ENCODE results near the gene CDYL2. TPM values are rescaled to one million over a fixed set of nuclear protein-coding genes. Genes with fewer than 3 reads are reported as not detected.

The CDYL2 gene
- total and polyA plus RNA-seq, 4 experiments from 2014 or later: 0.91 to 42.4 (median 20.0) TPM

GRCh38 chr16:80594756-80595155, 209.6 kb downstream of the CDYL2 start:
- H3K4me1 ChIP-seq (ENCODE audit: insufficient read depth, low read length): peaks cover 18% of the 10 kb centered on the region
- no peaks in the 10 kb centered on the region for H3K27me3 ChIP-seq (ENCODE audit: insufficient read depth, low read length)
- peaks cover 0 to 18% of the 10 kb centered on the region in 2 donors for H3K36me3 Mint-ChIP-seq
- no peak overlapping the region for H3K4me3 ChIP-seq (ENCODE audit: low read length in 2 of 2)
- no peaks in the 10 kb centered on the region for H3K36me3 ChIP-seq (ENCODE audit: insufficient read depth, low read length)
- DNase-seq: no peak
- H3K4me3 Mint-ChIP-seq: no peak overlapping the region
- CTCF ChIA-PET (ENCODE audit: partially characterized antibody): no interaction called here
- peaks cover 0 to 11% (median 4%) of the 10 kb centered on the region in 8 donors for H3K9me3 Mint-ChIP-seq
- peak overlapping the region in 1 of 7 donors; percentile 49 for H3K27ac Mint-ChIP-seq
- no peaks in the 10 kb centered on the region for H3K9me3 ChIP-seq (ENCODE audit: control insufficient read depth in 1 of 2, low read length in 2 of 2)
- H3K27ac ChIP-seq (ENCODE audit: low read depth, low read length): no peak overlapping the region
- peaks cover 6 to 7% of the 10 kb centered on the region in 2 donors for H3K27me3 Mint-ChIP-seq
- POLR2A ChIA-PET (ENCODE audit: partially characterized antibody): no interaction called here
- H3K4me1 Mint-ChIP-seq: peaks cover 16 to 26% (median 18%) of the 10 kb centered on the region in 4 donors
- intact Hi-C loops (cut with micrococcal nuclease): no loop called here

- Mint-ChIP-seq H3K36me3 (peaks cover 0 to 15% of the 10 kb centered on the region in 2 donors), H3K27me3 (peaks cover 9 to 11% of the 10 kb centered on the region in 2 donors)
- POLR2A ChIA-PET (ENCODE audit: partially characterized antibody): interaction anchor here (1.5 kb wide), 1 partner anchor 28 kb away, joined by 10 read pairs; no protein-coding TSS in a partner anchor
These were observed 212.1 kb downstream of the CDYL2 start for GRCh38 chr16:80592273-80592672.

GRCh38 chr16:80591071-80591915, 213.1 kb downstream of the CDYL2 start:
- CTCF ChIA-PET (ENCODE audit: partially characterized antibody): interaction anchor here (0.7 to 1.2 kb wide), 5 partner anchors 9 to 67 kb away, joined by 3 to 4 read pairs (median 3); no protein-coding TSS in a partner anchor
- Mint-ChIP-seq H3K27ac (peak overlapping the region in 6 of 7 donors; percentile 3 to 74 (median 66)), H3K36me3 (peaks cover 0 to 7% of the 10 kb centered on the region in 2 donors), H3K4me1 (peaks cover 20 to 37% (median 28%) of the 10 kb centered on the region in 4 donors), H3K9me3 (peaks cover 0 to 10% (median 1%) of the 10 kb centered on the region in 8 donors), H3K27me3 (peaks cover 9 to 17% of the 10 kb centered on the region in 2 donors), H3K4me3 (peak overlapping the region; percentile 3 to 82 (median 54))
- Histone ChIP-seq H3K9me3 (ENCODE audit: control insufficient read depth in 1 of 2, low read length in 2 of 2) (no peaks in the 10 kb centered on the region), H3K27ac (ENCODE audit: low read depth, low read length) (no peak overlapping the region), H3K4me1 (ENCODE audit: insufficient read depth, low read length) (peaks cover 22% of the 10 kb centered on the region), H3K36me3 (ENCODE audit: insufficient read depth, low read length) (no peaks in the 10 kb centered on the region), H3K4me3 (ENCODE audit: low read length in 2 of 2) (peak overlapping the region in 1 of 2 donors; percentile 7), H3K27me3 (ENCODE audit: insufficient read depth, low read length) (no peaks in the 10 kb centered on the region)
- DNase-seq: peak; percentile 66 to 82 (median 78)
- POLR2A ChIA-PET (ENCODE audit: partially characterized antibody): interaction anchor here (0.9 to 1.5 kb wide), 7 partner anchors 11 to 216 kb away, joined by 3 to 37 read pairs (median 4); no protein-coding TSS in a partner anchor
- intact Hi-C loops (cut with micrococcal nuclease): loop anchor here (1.0 to 2.0 kb wide), 3 partner anchors 11 to 51 kb away; partner anchors contain the start of gene DYNLRB2

More at GRCh38 chr16:80592273-80592672, 212.1 kb downstream of the CDYL2 start:
- Mint-ChIP-seq H3K4me1 (peaks cover 16 to 31% (median 22%) of the 10 kb centered on the region in 4 donors), H3K4me3 (peak overlapping the region in 5 of 8 donors; percentile 14 to 55 (median 40)), H3K9me3 (peaks cover 0 to 12% (median 4%) of the 10 kb centered on the region in 8 donors), H3K27ac (no peak overlapping the region)
- H3K4me3 ChIP-seq (ENCODE audit: low read length in 2 of 2): no peak overlapping the region
- no peaks in the 10 kb centered on the region for H3K9me3 ChIP-seq (ENCODE audit: control insufficient read depth in 1 of 2, low read length in 2 of 2)
- intact Hi-C loops (cut with micrococcal nuclease): no loop called here
- peaks cover 18% of the 10 kb centered on the region for H3K4me1 ChIP-seq (ENCODE audit: insufficient read depth, low read length)
- H3K36me3 ChIP-seq (ENCODE audit: insufficient read depth, low read length): no peaks in the 10 kb centered on the region
- DNase-seq: no peak
- no peak overlapping the region for H3K27ac ChIP-seq (ENCODE audit: low read depth, low read length)
- H3K27me3 ChIP-seq (ENCODE audit: insufficient read depth, low read length): no peaks in the 10 kb centered on the region
- CTCF ChIA-PET (ENCODE audit: partially characterized antibody): no interaction called here

GRCh38 chr16:80587071-80587470, 217.3 kb downstream of the CDYL2 start:
- ChIA-PET CTCF (ENCODE audit: partially characterized antibody) (interaction anchor here (1.3 kb wide), 1 partner anchor 60 kb away, joined by 4 read pairs; no protein-coding TSS in a partner anchor), POLR2A (ENCODE audit: partially characterized antibody) (no interaction called here)
- Mint-ChIP-seq H3K27ac (no peak overlapping the region), H3K36me3 (no peaks in the 10 kb centered on the region), H3K9me3 (peaks cover 0 to 6% (median 0%) of the 10 kb centered on the region in 8 donors), H3K4me1 (peaks cover 26 to 61% (median 40%) of the 10 kb centered on the region in 4 donors), H3K4me3 (no peak overlapping the region), H3K27me3 (peaks cover 6 to 16% of the 10 kb centered on the region in 2 donors)
- Histone ChIP-seq H3K4me1 (ENCODE audit: insufficient read depth, low read length) (peaks cover 29% of the 10 kb centered on the region), H3K9me3 (ENCODE audit: control insufficient read depth in 1 of 2, low read length in 2 of 2) (no peaks in the 10 kb centered on the region), H3K27me3 (ENCODE audit: insufficient read depth, low read length) (no peaks in the 10 kb centered on the region), H3K36me3 (ENCODE audit: insufficient read depth, low read length) (no peaks in the 10 kb centered on the region), H3K4me3 (ENCODE audit: low read length in 2 of 2) (no peak overlapping the region), H3K27ac (ENCODE audit: low read depth, low read length) (no peak overlapping the region)
- intact Hi-C loops (cut with micrococcal nuclease): loop anchor here (10.0 kb wide), 1 partner anchor 158 kb away; no protein-coding TSS in a partner anchor
- DNase-seq: no peak

GRCh38 chr16:80586476-80586875, 217.9 kb downstream of the CDYL2 start:
- H3K9me3 ChIP-seq (ENCODE audit: control insufficient read depth in 1 of 2, low read length in 2 of 2): no peaks in the 10 kb centered on the region
- DNase-seq: no peak
- no peak overlapping the region for H3K27ac Mint-ChIP-seq
- H3K4me1 ChIP-seq (ENCODE audit: insufficient read depth, low read length): peaks cover 28% of the 10 kb centered on the region
- no peak overlapping the region for H3K4me3 ChIP-seq (ENCODE audit: low read length in 2 of 2)
- intact Hi-C loops (cut with micrococcal nuclease): loop anchor here (10.0 kb wide), 1 partner anchor 158 kb away; no protein-coding TSS in a partner anchor
- no peaks in the 10 kb centered on the region for H3K27me3 ChIP-seq (ENCODE audit: insufficient read depth, low read length)
- H3K27ac ChIP-seq (ENCODE audit: low read depth, low read length): no peak overlapping the region
- no peaks in the 10 kb centered on the region for H3K36me3 ChIP-seq (ENCODE audit: insufficient read depth, low read length)
- peaks cover 23 to 61% (median 37%) of the 10 kb centered on the region in 4 donors for H3K4me1 Mint-ChIP-seq
- H3K27me3 Mint-ChIP-seq: peaks cover 6 to 16% of the 10 kb centered on the region in 2 donors
- peak overlapping the region in 2 of 8 donors; percentile 6 to 33 for H3K4me3 Mint-ChIP-seq
- ChIA-PET POLR2A (ENCODE audit: partially characterized antibody) (no interaction called here), CTCF (ENCODE audit: partially characterized antibody) (interaction anchor here (1.3 kb wide), 1 partner anchor 60 kb away, joined by 4 read pairs; no protein-coding TSS in a partner anchor)
- peaks cover 0 to 6% (median 0%) of the 10 kb centered on the region in 8 donors for H3K9me3 Mint-ChIP-seq
- H3K36me3 Mint-ChIP-seq: no peaks in the 10 kb centered on the region

GRCh38 chr16:80585764-80586163, 218.6 kb downstream of the CDYL2 start:
- H3K9me3 ChIP-seq (ENCODE audit: control insufficient read depth in 1 of 2, low read length in 2 of 2): no peaks in the 10 kb centered on the region

More at GRCh38 chr16:80585764-80586163, 218.6 kb downstream of the CDYL2 start:
- H3K4me3 ChIP-seq (ENCODE audit: low read length in 2 of 2): no peak overlapping the region
- H3K9me3 Mint-ChIP-seq: peaks cover 0 to 6% (median 0%) of the 10 kb centered on the region in 8 donors
- peak overlapping the region in 4 of 8 donors; percentile 7 to 67 (median 22) for H3K4me3 Mint-ChIP-seq
- peaks cover 28% of the 10 kb centered on the region for H3K4me1 ChIP-seq (ENCODE audit: insufficient read depth, low read length)
- CTCF ChIA-PET (ENCODE audit: partially characterized antibody): no interaction called here
- H3K36me3 Mint-ChIP-seq: no peaks in the 10 kb centered on the region
- intact Hi-C loops (cut with micrococcal nuclease): loop anchor here (10.0 kb wide), 1 partner anchor 159 kb away; no protein-coding TSS in a partner anchor
- DNase-seq: peak in 1 of 5 donors; percentile 2
- H3K27ac Mint-ChIP-seq: no peak overlapping the region
- H3K27me3 Mint-ChIP-seq: peaks cover 3 to 11% of the 10 kb centered on the region in 2 donors
- H3K4me1 Mint-ChIP-seq: peaks cover 23 to 61% (median 37%) of the 10 kb centered on the region in 4 donors
- no peak overlapping the region for H3K27ac ChIP-seq (ENCODE audit: low read depth, low read length)
- POLR2A ChIA-PET (ENCODE audit: partially characterized antibody): no interaction called here
- H3K27me3 ChIP-seq (ENCODE audit: insufficient read depth, low read length): no peaks in the 10 kb centered on the region
- no peaks in the 10 kb centered on the region for H3K36me3 ChIP-seq (ENCODE audit: insufficient read depth, low read length)

Data from CD4-positive, alpha-beta memory T cell (primary cell).